IMR-90 (cell line): Measurements from ENCODE around the gene ZNHIT2. TPM values are rescaled to one million over a fixed set of nuclear protein-coding genes. Genes with fewer than 3 reads are reported as not detected.

Experiments used
- ATAC-seq: fragments of 200-7000 bp; cut with Tn5 transposase; 2 replicates; pipeline ENCODE4 v1.9.1; 2020; ENCODE audit warnings: low read depth, mild to moderate bottlenecking, moderate library complexity
- BruUV-seq: library from RNA; stranded (reverse); fragments of 400-500 nt; replicated peaks from 2 replicates; lab custom pipeline; 2021; lab: Mats Ljungman, UMichigan
- CTCF ChIA-PET: fragments of 300-600 bp; formaldehyde crosslinking; extraction: SDS; loops from one replicate; lab custom pipeline; 2021; ENCODE audit warnings: antibody characterized with exemption; lab: Yijun Ruan, JAX
- POLR2A ChIA-PET: fragments of 300-600 bp; sonication (Branson Sonifier 250); formaldehyde crosslinking; loops from one replicate; lab custom pipeline; 2022; ENCODE audit warnings: antibody characterized with exemption; ENCODE audit not compliant: unreplicated experiment; lab: Charles Lee
- DNase-seq: peaks from one replicate; pipeline ENCODE4 v3.0.0; 2013
- H2AFZ ChIP-seq: replicated peaks from 2 replicates; pipeline ENCODE3; 2013; ENCODE audit warnings: low read length, mild to moderate bottlenecking; ENCODE audit not compliant: poor library complexity
- H2AK5ac ChIP-seq: 2 replicates; pipeline ENCODE4 v1.6.1; 2013; ENCODE audit warnings: low read depth, low read length, inconsistent platforms
- H2AK9ac ChIP-seq: replicated peaks from 2 replicates; pipeline ENCODE3; 2013; ENCODE audit warnings: mild to moderate bottlenecking, low read depth, low read length, moderate library complexity; ENCODE audit not compliant: poor library complexity
- H2BK120ac ChIP-seq: 2 replicates; pipeline ENCODE4 v1.6.1; 2013; ENCODE audit warnings: low read depth, low read length, inconsistent platforms
- H2BK15ac ChIP-seq: 3 replicates; pipeline ENCODE4 v1.6.1; 2013; ENCODE audit warnings: low read depth, low read length, inconsistent platforms
- H2BK20ac ChIP-seq: 2 replicates; pipeline ENCODE4 v1.6.1; 2013; ENCODE audit warnings: low read depth, mild to moderate bottlenecking, inconsistent platforms, low read length, moderate library complexity
- H2BK5ac ChIP-seq: 2 replicates; pipeline ENCODE4 v1.6.1; 2013; ENCODE audit warnings: mild to moderate bottlenecking, low read depth, low read length, inconsistent platforms; ENCODE audit not compliant: poor library complexity, severe bottlenecking
- H3K14ac ChIP-seq: replicated peaks from 2 replicates; pipeline ENCODE4 v1.6.1; 2013; ENCODE audit warnings: low read depth, low read length, inconsistent platforms
- H3K18ac ChIP-seq: 2 replicates; pipeline ENCODE4 v1.6.1; 2013; ENCODE audit warnings: low read depth, low read length, control low read depth
- H3K23ac ChIP-seq: 2 replicates; pipeline ENCODE4 v1.6.1; 2013; ENCODE audit warnings: low read depth, low read length, inconsistent platforms
- H3K27ac ChIP-seq: 2 replicates; pipeline ENCODE4 v1.5.1; 2013; ENCODE audit warnings: mild to moderate bottlenecking, control low read depth, low read length; ENCODE audit not compliant: insufficient read depth
- H3K27me3 ChIP-seq: 2 replicates; pipeline ENCODE4 v1.6.1; 2013; ENCODE audit warnings: low read length; ENCODE audit not compliant: control insufficient read depth, insufficient read depth
- H3K36me3 ChIP-seq: 2 replicates; pipeline ENCODE4 v1.6.1; 2013; ENCODE audit warnings: low read length, mixed read lengths; ENCODE audit not compliant: control insufficient read depth, insufficient read depth
- H3K4ac ChIP-seq: 2 replicates; pipeline ENCODE4 v1.6.1; 2013; ENCODE audit warnings: low read depth, low read length, inconsistent platforms
- H3K4me1 ChIP-seq: 2 replicates; pipeline ENCODE4 v1.6.1; 2013; ENCODE audit warnings: low read length, mixed read lengths; ENCODE audit not compliant: control insufficient read depth, insufficient read depth
- H3K4me2 ChIP-seq: 2 replicates; pipeline ENCODE4 v1.6.1; 2013; ENCODE audit warnings: low read depth, mild to moderate bottlenecking, control low read depth, low read length, moderate library complexity
- H3K4me3 ChIP-seq: 2 replicates; pipeline ENCODE4 v1.5.1; 2013; ENCODE audit warnings: low read depth, mild to moderate bottlenecking, control low read depth, low read length, moderate library complexity; ENCODE audit not compliant: insufficient read depth
- H3K56ac ChIP-seq: 2 replicates; pipeline ENCODE4 v1.6.1; 2013; ENCODE audit warnings: low read length, inconsistent platforms; ENCODE audit not compliant: insufficient read depth; ENCODE audit errors: extremely low read depth
- H3K79me1 ChIP-seq, 2 experiments: 2 replicates each; pipeline ENCODE4 v1.6.1; 2013; ENCODE audit warnings: low read length in 2 of 2, inconsistent platforms in 1 of 2, low read depth in 1 of 2
- H3K9ac ChIP-seq: 2 replicates; pipeline ENCODE4 v1.6.1; 2013; ENCODE audit warnings: low read depth, low read length, control low read depth
- H3K9me1 ChIP-seq: 2 replicates; pipeline ENCODE4 v1.6.1; 2013; ENCODE audit warnings: low read length, inconsistent platforms; ENCODE audit not compliant: insufficient read depth
- H3K9me3 ChIP-seq: 2 replicates; pipeline ENCODE4 v1.6.1; 2013; ENCODE audit warnings: low read length; ENCODE audit not compliant: control insufficient read depth, insufficient read depth
- H4K20me1 ChIP-seq: 2 replicates; pipeline ENCODE4 v1.6.1; 2013; ENCODE audit warnings: low read length, inconsistent platforms; ENCODE audit not compliant: insufficient read depth
- H4K5ac ChIP-seq: 2 replicates; pipeline ENCODE4 v1.6.1; 2013; ENCODE audit warnings: mild to moderate bottlenecking, low read depth, low read length, control low read depth
- H4K8ac ChIP-seq, 2 experiments: 2 replicates each; pipeline ENCODE4 v1.6.1; 2013; ENCODE audit warnings: low read depth in 2 of 2, low read length in 2 of 2, control low read depth in 1 of 2, inconsistent platforms in 1 of 2
- H4K91ac ChIP-seq: 2 replicates; pipeline ENCODE4 v1.6.1; 2013; ENCODE audit warnings: low read depth, low read length, inconsistent platforms; ENCODE audit not compliant: insufficient read depth
- BHLHE40 ChIP-seq: fragments of 150-350 bp; IDR thresholded peaks from 2 replicates; pipeline ENCODE4 v1.6.1; 2016; ENCODE audit warnings: mild to moderate bottlenecking, low read depth, low read length
- CEBPB ChIP-seq: IDR thresholded peaks from 2 replicates; pipeline ENCODE4 v1.6.1; 2012; ENCODE audit warnings: low read depth, low read length, improper control_type of control experiment
- CHD1 ChIP-seq: IDR thresholded peaks from 2 replicates; pipeline ENCODE4 v1.6.1; 2012; ENCODE audit warnings: low read depth, low read length, improper control_type of control experiment
- CTCF ChIP-seq: conservative IDR thresholded peaks from 2 replicates; pipeline ENCODE4 v1.5.1; 2012; ENCODE audit warnings: mild to moderate bottlenecking, low read depth, low read length, improper control_type of control experiment
- FOS ChIP-seq: fragments of 150-350 bp; IDR thresholded peaks from 2 replicates; pipeline ENCODE4 v1.6.1; 2016; ENCODE audit warnings: low read depth, low read length
- MXI1 ChIP-seq: IDR thresholded peaks from 2 replicates; pipeline ENCODE4 v1.6.1; 2012; ENCODE audit warnings: low read depth, mild to moderate bottlenecking, low read length, moderate library complexity, borderline replicate concordance
- NFE2L2 ChIP-seq: fragments of 150-350 bp; IDR thresholded peaks from 2 replicates; pipeline ENCODE4 v1.6.1; 2016; ENCODE audit warnings: low read depth, mild to moderate bottlenecking, low read length
- POLR2A ChIP-seq: IDR thresholded peaks from 2 replicates; pipeline ENCODE4 v1.6.1; 2012; ENCODE audit warnings: mild to moderate bottlenecking, low read depth, low read length
- USF2 ChIP-seq: fragments of 150-350 bp; IDR thresholded peaks from 2 replicates; pipeline ENCODE4 v1.6.1; 2017; ENCODE audit warnings: mild to moderate bottlenecking, antibody characterized with exemption, low read length, low read depth
- WGBS, 2 experiments: methylation state at CpG; one replicate each; pipeline versions ENCODE4 v1.1.5 to v1.1.7; 2013; ENCODE audit warnings: missing lambda C conversion rate in 2 of 2; ENCODE audit not compliant: insufficient read length in 1 of 2; ENCODE audit errors: extremely low coverage in 2 of 2; 5-methylcytosine and 5-hydroxymethylcytosine counted together
- dilution Hi-C: fragments of 300-500 bp; cut with HindIII; formaldehyde crosslinking; loops from one replicate; pipeline ENCODE4 v1.14.3; 2018; ENCODE audit warnings: low sequenced_read_pairs; ENCODE audit not compliant: unreplicated experiment
- in situ Hi-C: fragments of 300-500 bp; cut with MboI; formaldehyde crosslinking; loops from 3 replicates; pipeline ENCODE4 v1.14.3; 2019; ENCODE audit warnings: low sequenced_read_pairs, inconsistent platforms, mixed read lengths
- intact Hi-C: fragments of 100-400 bp; cut with micrococcal nuclease; formaldehyde crosslinking; loops from 2 replicates; pipeline ENCODE4 v1.10.0; 2022
- polyA plus RNA-seq, 3 experiments: library from polyadenylated mRNA; depleted of rRNA; stranded (reverse); fragments of >200 nt; gene quantifications; 2 replicates each; pipeline ENCODE4 v1.2.3, GENCODE V29; 2012; ENCODE audit warnings: low replicate concordance in 1 of 3
- total RNA-seq: library from RNA; depleted of rRNA; stranded (reverse); fragments of >200 nt; gene quantifications from 2 replicates; pipeline ENCODE4 v1.2.3, GENCODE V29; 2012

ZNHIT2 gene
- total and polyA plus RNA-seq, 2 of the 4 experiments (the other 2 are of a cell fraction) = 3.9 to 5.9 TPM

- TF ChIP-seq NFE2L2 (no peak), CHD1 (no peak), CEBPB (no peak), CTCF (no peak), FOS (no peak), MXI1 (no peak), USF2 (no peak), POLR2A (no peak), BHLHE40 (no peak)
- POLR2A ChIA-PET = interaction anchor here (1.7 kb wide), 1 partner anchor 11 kb away, joined by 4 read pairs; no protein-coding TSS in a partner anchor
Measured at GRCh38 chr11:65085446-65085845, 32.1 kb downstream of the ZNHIT2 start.

More at GRCh38 chr11:65085446-65085845, 32.1 kb downstream of the ZNHIT2 start:
- no CpG with 5 or more reads among the region's 4 CpGs for WGBS, 2 experiments
- Histone ChIP-seq H4K91ac (no peak overlapping the region), H3K9me3 (no peaks in the 10 kb centered on the region), H3K9me1 (no peaks in the 10 kb centered on the region; the same call in 1 of the 2 replicates), H2AFZ (no peak overlapping the region), H3K23ac (no peak overlapping the region), H3K18ac (no peak overlapping the region), H3K14ac (no peak overlapping the region), H3K4me3 (no peak overlapping the region), H4K5ac (no peak overlapping the region), H3K79me1 (peaks cover 36 to 49% of the 10 kb centered on the region in 2 experiments), H4K8ac (no peak overlapping the region), H3K27me3 (no peaks in the 10 kb centered on the region), H2BK20ac (no peak overlapping the region), H3K4me1 (peaks cover 4% of the 10 kb centered on the region; the same call in 1 of the 2 replicates), H3K56ac (no peak overlapping the region), H3K9ac (no peak overlapping the region), H2AK5ac (no peak overlapping the region), H3K36me3 (peaks cover 34% of the 10 kb centered on the region), H2BK15ac (no peak overlapping the region), H2BK5ac (no peak overlapping the region), H3K27ac (no peak overlapping the region), H2AK9ac (no peak overlapping the region), H4K20me1 (no peaks in the 10 kb centered on the region; the same call in 1 of the 2 replicates), H3K4ac (no peak overlapping the region), H3K4me2 (no peak overlapping the region), H2BK120ac (no peak overlapping the region)
- in situ Hi-C loops = no loop called here
- no peak for ATAC-seq
- dilution Hi-C loops = no loop called here
- intact Hi-C loops = loop anchor here (2.0 kb wide), 1 partner anchor 45 kb away; the partner anchor contains the start of gene SAC3D1
- CTCF ChIA-PET = no interaction called here
- no peak for DNase-seq
- no TSS peak for BruUV-seq
